Anterior cingulate cortex (tissue), 58 donors: ENCODE data around the gene KIZ.

ENCODE experiments used
- DNase-seq, 58 donors: peaks; one replicate each; lab custom pipeline; 2025; lab: John Stamatoyannopoulos, UW

The KIZ gene

DNA sequence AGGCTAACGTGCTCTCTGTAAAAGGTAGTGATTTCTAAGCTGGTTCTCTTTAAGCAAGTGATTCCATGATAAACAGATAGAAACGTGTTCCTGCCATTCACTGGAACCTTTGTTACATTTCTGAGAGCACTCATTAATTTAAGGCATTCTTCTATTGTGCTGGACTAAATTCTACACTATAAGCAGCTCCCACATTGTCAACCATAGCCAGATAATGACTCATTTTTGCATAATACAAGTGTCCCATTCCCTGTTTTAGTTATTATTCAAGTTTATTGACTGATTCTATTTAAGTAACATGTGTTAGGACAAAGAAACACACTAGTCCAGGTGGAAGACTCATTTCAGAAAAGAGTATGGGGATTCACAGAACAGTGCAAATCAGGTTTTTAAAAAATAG, 163.8 kb downstream of the KIZ start:
- no peak for DNase-seq

DNA sequence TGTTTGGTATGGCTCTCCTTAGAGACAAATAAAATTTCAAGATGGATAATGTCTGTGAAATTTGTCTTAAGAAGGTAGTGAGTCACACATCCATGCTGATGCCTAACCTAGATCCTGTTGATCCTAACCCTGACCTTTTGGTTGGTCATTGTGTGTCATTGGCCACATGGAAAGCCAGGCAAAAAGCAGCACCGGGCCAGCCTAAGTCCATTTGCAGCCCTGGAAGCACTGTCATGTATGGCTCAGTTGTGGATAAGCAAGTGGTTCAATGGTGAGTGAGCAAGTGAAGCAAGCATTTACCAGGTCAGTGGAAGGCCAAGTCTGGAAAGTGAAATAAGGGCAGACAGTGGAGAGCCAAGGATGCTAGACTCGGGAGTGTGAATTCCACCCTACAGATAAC, 165.1 kb downstream of the KIZ start:
- DNase-seq, result no peak

DNA sequence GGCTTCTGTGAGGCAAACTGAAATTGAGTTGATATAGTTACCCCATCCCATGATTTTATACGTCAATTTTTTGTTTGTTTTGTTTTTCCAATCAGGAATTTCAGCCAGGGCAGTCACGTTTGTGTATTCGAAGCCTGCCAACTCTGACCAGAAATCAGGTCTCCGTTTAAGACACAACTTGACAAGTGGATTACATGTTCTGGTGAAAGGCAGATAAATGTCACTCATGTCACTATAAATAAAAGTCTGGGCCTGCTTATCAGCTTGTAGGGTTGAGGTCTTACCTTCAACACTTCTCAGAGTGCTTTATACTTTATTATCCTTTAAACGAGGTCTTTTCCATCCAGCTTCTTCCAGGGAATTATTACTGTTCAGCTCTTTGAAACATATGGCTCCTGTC, 168.9 kb downstream of the KIZ start:
- no peak for DNase-seq
